HG02840 (cell line): Measurements from ENCODE around the gene AP1M2.
"Not testable (repeated sequence)": the region's sequence is repeated elsewhere in the genome, so short reads cannot be mapped to it uniquely, and the experiment has no call there.

Source experiments
- ATAC-seq: cut with Tn5 transposase; IDR thresholded peaks from one replicate; pipeline ENCODE4 v1.9.1; 2021; ENCODE audit warnings: mild to moderate bottlenecking, moderate library complexity, moderate number of reproducible peaks; ENCODE audit not compliant: unreplicated experiment, low FRiP score

Gene AP1M2

GRCh38 chr19:10602330-10603083 is 15.4 kb upstream of the AP1M2 start:
- peak; percentile 48 for ATAC-seq

DNA sequence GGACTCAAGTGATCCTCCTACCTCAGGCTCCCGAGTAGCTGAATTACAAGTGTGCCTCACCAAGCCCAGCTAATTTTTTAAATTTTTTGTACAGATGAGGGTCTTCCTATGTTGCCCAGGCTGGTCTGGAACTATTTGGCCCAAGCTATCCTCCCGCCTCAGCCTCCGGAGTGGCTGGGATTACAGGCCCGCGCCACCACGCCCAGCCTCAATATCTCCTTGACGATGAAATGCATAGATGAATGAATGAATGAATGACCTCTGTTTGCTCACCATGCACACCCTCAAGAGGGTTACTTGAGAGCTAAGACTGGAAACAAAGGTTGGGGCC is 14.9 kb upstream of the AP1M2 start:
- no peak for ATAC-seq

GRCh38 chr19:10600149-10600548 is 13.0 kb upstream of the AP1M2 start:
- no peak for ATAC-seq

GRCh38 chr19:10593820-10594637 is 6.9 kb upstream of the AP1M2 start:
- ATAC-seq = no peak

GRCh38 chr19:10593148-10593547 is 6.0 kb upstream of the AP1M2 start:
- no peak for ATAC-seq

GRCh38 chr19:10587839-10588150 is 683 bp upstream of the AP1M2 start:
- no peak for ATAC-seq

DNA sequence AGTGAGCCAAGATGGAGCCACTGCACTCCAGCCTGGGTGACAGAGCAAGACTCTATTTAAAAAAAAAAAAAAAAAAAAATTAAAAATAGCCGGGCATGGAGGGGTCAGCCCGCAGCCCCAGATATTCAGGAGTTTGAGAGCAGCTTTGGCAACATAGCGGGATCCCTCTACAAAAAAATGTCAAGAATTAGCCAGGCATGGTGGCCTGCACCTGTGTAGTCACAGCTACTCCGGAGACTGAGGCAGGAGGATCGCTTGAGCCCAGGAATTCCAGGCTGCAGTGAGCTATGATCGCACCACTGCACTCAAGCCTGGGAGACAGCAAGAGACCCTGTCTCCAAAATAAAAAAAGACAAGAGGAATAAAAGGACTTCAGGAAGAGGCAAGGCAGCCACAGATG is 716 bp downstream of the AP1M2 start:
- no peak for ATAC-seq

GRCh38 chr19:10583036-10583776 is 3.9 kb downstream of the AP1M2 start:
- no peak for ATAC-seq

GRCh38 chr19:10582091-10582490 is 5.0 kb downstream of the AP1M2 start:
- ATAC-seq = no peak

GRCh38 chr19:10580979-10581631 is 6.0 kb downstream of the AP1M2 start:
- ATAC-seq = no peak

- ATAC-seq = no peak
These were observed 9.2 kb downstream of the AP1M2 start for GRCh38 chr19:10577951-10578350.

- no peak for ATAC-seq
These were observed 11.9 kb downstream of the AP1M2 start for GRCh38 chr19:10575011-10575716.

DNA sequence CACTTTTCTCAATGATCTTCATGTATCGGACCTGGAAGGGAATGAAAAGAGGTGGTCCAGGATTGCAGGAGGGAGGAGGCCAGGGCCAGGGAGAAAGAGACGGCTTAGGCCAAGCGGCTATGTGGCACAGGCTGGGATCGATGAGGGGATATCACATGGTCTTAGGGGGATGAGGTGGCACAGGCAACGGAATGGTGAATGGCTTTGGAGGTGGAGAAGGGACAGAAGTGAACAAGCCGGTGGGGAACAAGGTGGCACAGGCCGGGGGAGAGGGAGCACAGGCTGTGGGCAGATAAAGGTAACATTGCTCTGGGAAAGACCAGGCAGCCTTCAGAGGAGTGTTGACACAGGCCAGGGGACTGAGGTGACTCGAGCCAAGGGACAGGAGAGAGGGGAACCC is 12.7 kb downstream of the AP1M2 start:
- ATAC-seq = no peak

DNA sequence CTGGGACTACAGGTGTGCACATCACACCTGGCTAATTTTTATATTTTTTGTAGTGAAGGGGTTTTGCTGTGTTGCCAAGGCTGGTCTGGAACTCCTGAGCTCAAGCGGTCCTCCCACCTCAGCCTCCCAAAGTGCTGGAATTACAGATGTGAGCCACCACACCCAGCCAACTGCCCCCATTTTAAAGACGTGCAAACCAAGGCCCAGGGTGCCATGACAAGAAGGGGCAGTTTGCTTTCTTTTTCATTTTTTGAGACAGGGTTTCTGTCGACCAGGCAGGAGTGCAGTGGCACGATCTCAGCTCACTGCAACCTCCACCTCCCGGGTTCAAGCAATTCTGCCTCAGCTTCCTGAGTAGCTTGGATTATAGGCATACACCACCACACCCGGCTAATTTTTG is 13.3 kb downstream of the AP1M2 start:
- not testable (repeated sequence) for ATAC-seq

- peak; percentile 64 for ATAC-seq
These were observed 18.1 kb downstream of the AP1M2 start, which contains the start of gene CDKN2D for GRCh38 chr19:10568826-10569651. TSS of gene CDKN2D (minus strand) at chr19:10568979. CDS start at chr19:10568653, 326 bp downstream.

GRCh38 chr19:10568062-10568825 is 18.9 kb downstream of the AP1M2 start:
- ATAC-seq = no peak

GRCh38 chr19:10567656-10568055 is 19.5 kb downstream of the AP1M2 start:
- no peak for ATAC-seq

GRCh38 chr19:10566658-10567410 is 20.3 kb downstream of the AP1M2 start:
- no peak for ATAC-seq
